Neutrophil (primary cell): ENCODE data around the gene METTL1.

Source experiments
- H3K27ac ChIP-seq: fragments of 200-600 bp; sonication (generic); 2 replicates; pipeline ENCODE4 v1.5.1; 2016; ENCODE audit warnings: mild to moderate bottlenecking, moderate library complexity
- H3K27me3 ChIP-seq: fragments of 200-600 bp; sonication (generic); 2 replicates; pipeline ENCODE4 v1.6.0; 2016; ENCODE audit warnings: mild to moderate bottlenecking
- H3K36me3 ChIP-seq: fragments of 200-600 bp; sonication (generic); 2 replicates; pipeline ENCODE4 v1.5.1; 2017
- H3K4me1 ChIP-seq, 2 experiments: fragments of 200-600 bp in 1 of 2; sonication (generic) in 1 of 2; 1 replicate in 1 of 2; 2 replicates in 1 of 2; pipeline versions ENCODE4 v1.5.1 to v1.6.1; 2013 to 2016; ENCODE audit warnings: low read depth in 1 of 2, low read length in 1 of 2, mild to moderate bottlenecking in 1 of 2, moderate library complexity in 1 of 2; ENCODE audit not compliant: control insufficient read depth in 1 of 2, insufficient read depth in 1 of 2
- H3K4me3 ChIP-seq, 2 experiments: fragments of 200-600 bp in 1 of 2; sonication (generic) in 1 of 2; 1 replicate in 1 of 2; 2 replicates in 1 of 2; pipeline ENCODE4 v1.5.1; 2013 to 2016; ENCODE audit warnings: low read depth in 1 of 2, low read length in 1 of 2, mild to moderate bottlenecking in 1 of 2, moderate library complexity in 1 of 2
- H3K9me3 ChIP-seq: fragments of 200-600 bp; sonication (generic); 2 replicates; pipeline ENCODE4 v1.5.1; 2016
- TF ChIP-seq, protein P1 (sequence below): fragments of 200-600 bp; sonication (generic); IDR thresholded peaks from 2 replicates; pipeline ENCODE4 v1.5.1; 2016; ENCODE audit warnings: antibody characterized with exemption

Gene METTL1

DNA sequence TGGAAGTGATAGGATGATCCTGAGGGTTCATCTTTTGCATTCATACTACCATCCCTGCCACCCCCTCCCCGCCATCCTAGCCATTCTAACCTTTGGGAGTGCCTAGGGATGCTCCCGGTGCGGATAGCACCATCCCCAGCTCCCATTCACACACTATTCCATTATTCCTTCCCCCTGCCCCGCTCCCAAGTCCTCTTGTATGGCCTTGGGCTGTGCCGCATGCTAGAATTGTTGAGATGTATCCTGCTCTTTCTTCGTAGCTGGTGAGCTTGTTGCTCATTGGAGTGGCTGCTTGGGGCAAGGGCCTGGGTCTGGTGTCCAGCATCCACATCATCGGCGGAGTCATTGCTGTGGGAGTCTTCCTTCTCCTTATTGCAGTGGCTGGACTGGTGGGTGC is 26.4 kb downstream of the METTL1 start:
- Histone ChIP-seq H3K4me3 (peak overlapping the region; percentile 59 to 69), H3K27me3 (no peaks in the 10 kb centered on the region), H3K36me3 (no peaks in the 10 kb centered on the region), H3K4me1 (peaks cover 47 to 52% of the 10 kb centered on the region in 2 experiments), H3K9me3 (no peaks in the 10 kb centered on the region), H3K27ac (peak overlapping the region; percentile 94)
- TF ChIP-seq, protein P1, sequence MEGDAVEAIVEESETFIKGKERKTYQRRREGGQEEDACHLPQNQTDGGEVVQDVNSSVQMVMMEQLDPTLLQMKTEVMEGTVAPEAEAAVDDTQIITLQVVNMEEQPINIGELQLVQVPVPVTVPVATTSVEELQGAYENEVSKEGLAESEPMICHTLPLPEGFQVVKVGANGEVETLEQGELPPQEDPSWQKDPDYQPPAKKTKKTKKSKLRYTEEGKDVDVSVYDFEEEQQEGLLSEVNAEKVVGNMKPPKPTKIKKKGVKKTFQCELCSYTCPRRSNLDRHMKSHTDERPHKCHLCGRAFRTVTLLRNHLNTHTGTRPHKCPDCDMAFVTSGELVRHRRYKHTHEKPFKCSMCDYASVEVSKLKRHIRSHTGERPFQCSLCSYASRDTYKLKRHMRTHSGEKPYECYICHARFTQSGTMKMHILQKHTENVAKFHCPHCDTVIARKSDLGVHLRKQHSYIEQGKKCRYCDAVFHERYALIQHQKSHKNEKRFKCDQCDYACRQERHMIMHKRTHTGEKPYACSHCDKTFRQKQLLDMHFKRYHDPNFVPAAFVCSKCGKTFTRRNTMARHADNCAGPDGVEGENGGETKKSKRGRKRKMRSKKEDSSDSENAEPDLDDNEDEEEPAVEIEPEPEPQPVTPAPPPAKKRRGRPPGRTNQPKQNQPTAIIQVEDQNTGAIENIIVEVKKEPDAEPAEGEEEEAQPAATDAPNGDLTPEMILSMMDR = no peak

DNA sequence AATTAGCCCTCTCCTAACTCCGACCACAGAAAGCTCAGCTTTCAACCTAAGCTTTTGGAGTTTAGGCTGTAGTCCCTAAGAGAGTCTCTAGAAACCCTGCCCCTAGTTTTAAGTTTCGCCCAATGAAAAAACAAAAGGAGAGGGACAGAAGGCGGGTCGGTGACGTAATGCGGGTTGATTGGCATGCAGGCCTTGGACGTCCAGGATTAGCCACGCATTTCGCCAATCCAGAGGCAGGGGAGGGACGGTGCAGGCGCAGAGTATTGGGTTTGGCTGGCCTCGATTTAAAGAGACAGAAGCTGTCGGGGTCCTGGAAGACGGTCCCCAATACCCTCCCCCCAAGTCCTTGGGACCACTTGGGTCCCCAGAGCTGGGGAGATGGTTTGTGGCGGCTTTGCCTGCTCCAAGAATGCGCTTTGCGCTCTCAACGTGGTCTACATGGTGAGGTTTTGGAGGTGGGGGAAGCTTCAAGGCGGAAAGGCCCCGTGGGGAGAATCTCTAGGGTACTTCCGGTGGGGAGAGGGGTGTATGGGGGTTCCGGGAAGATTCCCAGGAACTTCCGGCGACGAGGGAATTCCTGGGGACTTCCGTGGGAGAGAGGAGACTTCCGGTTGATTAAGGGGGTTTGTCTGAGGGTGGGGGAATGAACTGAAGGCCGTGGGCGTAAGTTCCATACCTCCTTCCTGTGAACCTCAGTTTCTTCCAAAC is 27.0 kb downstream of the METTL1 start, which contains the start of gene TSPAN31:
TSPAN31 (plus strand) TSS at position 263 of the 708 bp plus-strand sequence; CDS start at position 379, 116 bp downstream.
- Histone ChIP-seq H3K4me3 (peak within 1 kb of the TSS; percentile 59 to 69), H3K9me3 (no peaks in the 10 kb centered on the region), H3K36me3 (peaks cover 3% of the 10 kb centered on the region), H3K4me1 (peaks cover 52 to 58% of the 10 kb centered on the region in 2 experiments), H3K27ac (peak within 1 kb of the TSS; percentile 94), H3K27me3 (no peaks in the 10 kb centered on the region)
- TF ChIP-seq, protein P1 = no peak

DNA sequence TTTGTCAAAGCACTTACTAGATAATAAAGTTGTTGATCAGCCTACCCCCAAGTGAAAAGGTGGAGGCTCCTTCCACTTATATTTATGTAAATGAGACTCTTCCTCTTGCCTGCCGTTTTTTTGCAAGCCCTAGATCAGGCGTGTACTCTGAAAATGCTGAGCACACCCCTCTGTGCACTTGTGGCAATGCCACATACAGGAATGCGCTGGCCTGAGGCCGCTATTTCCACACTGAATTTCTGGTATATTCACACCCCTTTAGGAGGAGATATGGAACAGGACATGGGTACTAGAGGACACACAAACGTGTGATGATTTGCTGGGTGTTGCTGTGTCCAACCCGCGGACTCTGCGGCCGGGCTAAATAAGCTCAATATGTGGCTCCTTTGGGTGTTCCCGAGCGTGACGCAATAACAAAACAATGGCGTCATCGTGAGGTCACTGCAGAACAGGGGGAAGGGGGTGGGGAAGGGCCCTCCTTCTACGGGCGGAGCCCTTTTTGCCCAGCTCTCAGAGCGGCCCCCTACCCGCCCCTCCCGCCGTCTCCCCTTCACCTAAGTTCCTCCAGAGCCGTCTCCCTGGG is 27.6 kb downstream of the METTL1 start:
- TF ChIP-seq, protein P1 = no peak
- H3K27me3 ChIP-seq = no peaks in the 10 kb centered on the region
- H3K4me1 ChIP-seq = peaks cover 59 to 64% of the 10 kb centered on the region in 2 experiments
- H3K4me3 ChIP-seq = peak overlapping the region; percentile 59 to 69
- H3K27ac ChIP-seq = peak overlapping the region; percentile 94
- H3K9me3 ChIP-seq = no peaks in the 10 kb centered on the region
- H3K36me3 ChIP-seq = peaks cover 9% of the 10 kb centered on the region

DNA sequence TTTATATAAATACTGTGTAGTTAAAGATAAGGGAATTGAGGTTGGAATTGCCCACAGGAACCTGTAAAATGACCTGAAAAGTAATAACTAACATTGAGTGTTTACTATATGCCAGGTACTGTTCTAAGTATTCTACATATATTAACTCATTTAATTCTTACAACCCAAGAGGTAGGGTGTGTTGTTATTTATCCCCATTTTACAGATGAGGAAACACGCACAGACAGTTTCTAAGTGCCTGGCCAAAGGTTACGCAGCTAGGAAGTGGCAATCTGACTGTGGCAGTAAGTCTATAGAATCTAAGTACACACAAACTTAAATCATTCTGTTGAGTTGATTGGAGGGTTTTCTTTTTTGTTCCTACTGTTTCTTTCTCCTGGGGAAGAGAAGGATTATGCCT is 28.1 kb downstream of the METTL1 start:
- TF ChIP-seq, protein P1 = no peak
- Histone ChIP-seq H3K36me3 (peaks cover 13% of the 10 kb centered on the region), H3K4me1 (peaks cover 63 to 69% of the 10 kb centered on the region in 2 experiments), H3K9me3 (no peaks in the 10 kb centered on the region), H3K4me3 (peak overlapping the region; percentile 59 to 69), H3K27ac (peak overlapping the region; percentile 94), H3K27me3 (no peaks in the 10 kb centered on the region)

DNA sequence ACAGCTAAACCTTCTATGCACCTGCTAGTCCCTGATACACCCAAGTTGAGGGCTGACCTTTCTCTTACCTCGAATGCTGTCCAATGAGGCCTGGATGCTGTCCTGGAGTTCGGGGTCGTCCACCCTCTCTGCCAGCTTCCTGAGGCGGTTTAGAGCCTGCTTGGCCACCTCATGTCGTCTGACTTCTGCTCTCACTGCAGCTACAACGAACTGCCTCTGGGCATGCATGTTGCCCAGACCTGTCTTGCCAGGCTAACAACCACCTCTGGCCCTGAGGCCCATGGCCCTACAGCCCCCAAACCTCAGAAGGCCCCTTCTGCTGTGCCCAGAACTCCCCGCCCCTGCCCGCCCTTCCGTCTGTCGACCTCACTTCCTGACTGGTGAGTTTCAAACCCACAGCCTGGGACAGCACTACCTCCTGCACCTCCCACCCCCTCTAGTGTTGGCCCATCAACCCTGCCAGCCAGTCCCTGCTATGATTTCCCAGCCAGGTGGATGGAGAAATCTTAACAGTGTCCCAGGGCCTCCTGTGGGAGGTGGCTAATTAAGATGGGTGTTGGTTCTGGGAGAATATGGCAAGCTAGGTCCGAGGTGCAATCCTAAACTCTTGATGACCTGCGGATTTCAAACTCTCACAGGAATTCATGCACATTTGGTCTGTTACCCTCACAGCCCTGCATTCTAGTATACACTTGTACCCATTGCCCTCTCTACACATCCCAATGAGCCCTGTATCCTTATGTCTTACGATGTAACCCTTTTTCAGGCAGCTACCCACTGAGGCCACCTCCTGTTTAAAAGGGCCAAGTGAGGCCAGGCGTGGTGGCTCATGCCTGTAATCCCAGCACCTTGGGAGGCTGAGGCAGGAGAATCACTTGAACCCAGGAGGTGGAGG is 29.8 kb downstream of the METTL1 start:
- Histone ChIP-seq H3K27ac (peak overlapping the region; percentile 94), H3K36me3 (peaks cover 28% of the 10 kb centered on the region), H3K4me3 (peak overlapping the region; percentile 61 to 72), H3K27me3 (no peaks in the 10 kb centered on the region), H3K9me3 (no peaks in the 10 kb centered on the region), H3K4me1 (peaks cover 63 to 69% of the 10 kb centered on the region in 2 experiments)
- TF ChIP-seq, protein P1 = peak; percentile 72
